GM12891 (cell line): ENCODE measurements around the gene MEGF10.

Experiments
- PAX5 ChIP-seq: IDR thresholded peaks from 2 replicates; pipeline ENCODE4 v1.6.1; 2011; ENCODE audit warnings: low read length, moderate library complexity, mild to moderate bottlenecking; ENCODE audit not compliant: insufficient read depth, severe bottlenecking
- POLR2A ChIP-seq: IDR thresholded peaks from 2 replicates; pipeline ENCODE4 v1.6.1; 2011; ENCODE audit warnings: low read depth, low read length, control low read depth
- POLR2AphosphoS5 ChIP-seq: IDR thresholded peaks from 2 replicates; pipeline ENCODE4 v1.6.1; 2011; ENCODE audit warnings: low read depth, low read length, control low read depth
- POU2F2 ChIP-seq: IDR thresholded peaks from 2 replicates; pipeline ENCODE4 v1.6.1; 2011; ENCODE audit warnings: low read depth, mild to moderate bottlenecking, control low read depth, low read length, moderate library complexity
- SPI1 ChIP-seq: IDR thresholded peaks from 2 replicates; pipeline ENCODE4 v1.6.1; 2011; ENCODE audit warnings: low read depth, low read length, control low read depth
- TAF1 ChIP-seq: IDR thresholded peaks from 2 replicates; pipeline ENCODE4 v1.6.1; 2011; ENCODE audit warnings: low read depth, low read length, control low read depth

DNA sequence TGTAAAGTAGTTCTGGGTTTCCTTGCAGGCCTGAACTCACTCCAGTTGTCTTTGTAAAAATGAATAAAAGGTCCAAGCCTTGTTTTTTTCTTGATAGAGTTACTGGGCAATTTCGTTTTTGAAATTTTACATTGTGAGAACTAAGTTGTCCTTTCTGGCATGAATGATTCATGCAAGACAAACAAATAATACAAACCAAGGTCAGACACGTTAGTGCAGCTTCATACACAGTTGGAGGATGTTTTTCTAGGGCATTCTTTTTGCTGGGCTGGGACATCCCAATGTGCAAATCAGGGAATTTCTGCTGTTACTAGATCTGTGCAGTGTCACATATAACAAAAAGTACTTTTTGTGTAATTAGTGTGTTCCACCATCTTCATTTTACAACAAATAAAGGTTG is 96.0 kb downstream of the MEGF10 start:
- TF ChIP-seq POLR2AphosphoS5 = no peak
- TF ChIP-seq POLR2A = no peak
- TF ChIP-seq TAF1 = no peak
- no peak for TF ChIP-seq SPI1
- no peak for TF ChIP-seq POU2F2
- no peak for TF ChIP-seq PAX5
